Adipocyte (in vitro differentiated cells): ENCODE results near the gene ABCC11.

Experiments used
- DNase-seq: peaks from one replicate; pipeline ENCODE4 v3.0.0-alpha.2; 2015; ENCODE audit warnings: low read depth
- H3K27me3 ChIP-seq: replicated peaks from 2 replicates; pipeline ENCODE4 v1.7.0; 2013; ENCODE audit warnings: mild to moderate bottlenecking, low read length, moderate library complexity; ENCODE audit not compliant: control insufficient read depth, insufficient read depth
- H3K36me3 ChIP-seq: 2 replicates; pipeline ENCODE4 v1.7.0; 2013; ENCODE audit warnings: low read length, mild to moderate bottlenecking, moderate library complexity; ENCODE audit not compliant: control insufficient read depth, insufficient read depth, severe bottlenecking
- H3K4me1 ChIP-seq: 2 replicates; pipeline ENCODE4 v1.7.0; 2013; ENCODE audit warnings: mild to moderate bottlenecking, low read length, moderate library complexity; ENCODE audit not compliant: control insufficient read depth, insufficient read depth
- H3K4me3 ChIP-seq: 2 replicates; pipeline ENCODE4 v1.7.0; 2013; ENCODE audit warnings: mild to moderate bottlenecking, low read length, moderate library complexity
- H3K9ac ChIP-seq: 2 replicates; pipeline ENCODE4 v1.7.0; 2013; ENCODE audit warnings: mild to moderate bottlenecking, low read length, moderate library complexity
- H3K9me3 ChIP-seq: 2 replicates; pipeline ENCODE4 v1.7.0; 2013; ENCODE audit warnings: mild to moderate bottlenecking, low read length, moderate library complexity; ENCODE audit not compliant: control insufficient read depth

The ABCC11 gene

GRCh38 chr16:48223490-48223889 is 23.8 kb downstream of the ABCC11 start:
- no peaks in the 10 kb centered on the region for H3K36me3 ChIP-seq
- no peaks in the 10 kb centered on the region for H3K9me3 ChIP-seq
- no peak for DNase-seq
- H3K4me3 ChIP-seq = no peak overlapping the region
- no peaks in the 10 kb centered on the region for H3K4me1 ChIP-seq
- no peak overlapping the region for H3K9ac ChIP-seq
- no peaks in the 10 kb centered on the region for H3K27me3 ChIP-seq

GRCh38 chr16:48220891-48221290 is 26.4 kb downstream of the ABCC11 start:
- no peak for DNase-seq
- Histone ChIP-seq H3K36me3 (no peaks in the 10 kb centered on the region), H3K27me3 (no peaks in the 10 kb centered on the region), H3K4me1 (peaks cover 10% of the 10 kb centered on the region), H3K9me3 (no peaks in the 10 kb centered on the region), H3K9ac (no peak overlapping the region), H3K4me3 (no peak overlapping the region)

- peaks cover 14% of the 10 kb centered on the region for H3K27me3 ChIP-seq
- H3K9me3 ChIP-seq = no peaks in the 10 kb centered on the region
- no peak overlapping the region for H3K9ac ChIP-seq
- no peak for DNase-seq
- no peaks in the 10 kb centered on the region for H3K36me3 ChIP-seq
- H3K4me3 ChIP-seq = no peak overlapping the region
- H3K4me1 ChIP-seq = peaks cover 10% of the 10 kb centered on the region
These were observed 28.9 kb downstream of the ABCC11 start for GRCh38 chr16:48218473-48218872.

DNA sequence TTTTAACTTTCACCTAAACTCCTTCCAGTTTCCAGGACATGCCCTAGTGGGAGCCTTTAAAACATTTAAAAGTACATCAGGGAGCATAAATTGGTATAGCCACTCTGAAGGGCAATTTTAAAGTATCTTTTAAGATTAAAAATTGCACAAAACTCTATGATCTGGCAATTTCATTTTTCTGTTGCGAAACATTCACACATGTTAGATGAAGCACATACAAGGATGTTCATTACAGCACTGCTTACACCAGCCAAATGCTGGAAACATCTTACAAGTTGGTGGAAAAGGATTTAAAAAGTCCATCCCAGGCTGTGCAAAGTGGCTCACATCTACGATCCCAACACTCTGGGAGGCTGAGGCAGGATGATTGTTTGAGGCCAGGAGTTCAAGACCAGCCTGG is 29.6 kb downstream of the ABCC11 start:
- Histone ChIP-seq H3K9me3 (no peaks in the 10 kb centered on the region), H3K27me3 (peaks cover 14% of the 10 kb centered on the region), H3K4me3 (no peak overlapping the region), H3K36me3 (no peaks in the 10 kb centered on the region), H3K9ac (peak overlapping the region; percentile 57), H3K4me1 (peaks cover 10% of the 10 kb centered on the region)
- peak; percentile 13 for DNase-seq

GRCh38 chr16:48215738-48216137 is 31.6 kb downstream of the ABCC11 start:
- Histone ChIP-seq H3K27me3 (peaks cover 14% of the 10 kb centered on the region), H3K9ac (no peak overlapping the region), H3K9me3 (no peaks in the 10 kb centered on the region), H3K4me1 (peaks cover 10% of the 10 kb centered on the region), H3K36me3 (no peaks in the 10 kb centered on the region), H3K4me3 (no peak overlapping the region)
- no peak for DNase-seq

DNA sequence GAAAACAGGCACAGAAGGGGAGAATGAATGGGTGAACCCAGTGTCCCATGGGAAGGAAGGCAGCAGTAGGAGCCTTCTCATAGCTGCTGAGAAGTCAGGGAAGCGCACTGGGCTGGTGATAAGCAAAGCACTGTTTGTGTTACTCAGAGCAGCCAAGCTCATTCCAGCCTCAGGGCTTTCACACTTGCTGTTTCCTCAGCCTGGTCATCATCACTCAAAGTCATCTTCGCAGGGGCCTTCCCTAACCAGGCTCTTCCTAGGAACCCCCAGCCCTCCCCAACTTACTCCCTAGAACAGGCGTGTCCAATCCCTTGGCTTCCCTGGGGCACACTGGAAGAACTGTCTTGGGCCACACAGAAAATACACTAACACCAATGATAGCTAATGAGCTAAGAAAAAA is 35.3 kb downstream of the ABCC11 start:
- Histone ChIP-seq H3K4me3 (no peak overlapping the region), H3K9me3 (no peaks in the 10 kb centered on the region), H3K27me3 (peaks cover 27% of the 10 kb centered on the region), H3K36me3 (no peaks in the 10 kb centered on the region), H3K9ac (no peak overlapping the region), H3K4me1 (peaks cover 1% of the 10 kb centered on the region)
- no peak for DNase-seq

GRCh38 chr16:48210747-48211146 is 36.6 kb downstream of the ABCC11 start:
- H3K4me3 ChIP-seq = no peak overlapping the region
- no peak for DNase-seq
- H3K9me3 ChIP-seq = no peaks in the 10 kb centered on the region
- no peaks in the 10 kb centered on the region for H3K36me3 ChIP-seq
- H3K27me3 ChIP-seq = peaks cover 27% of the 10 kb centered on the region
- peaks cover 10% of the 10 kb centered on the region for H3K4me1 ChIP-seq
- H3K9ac ChIP-seq = no peak overlapping the region

GRCh38 chr16:48206594-48207242 is 40.6 kb downstream of the ABCC11 start:
- DNase-seq = no peak
- H3K27me3 ChIP-seq = peaks cover 17% of the 10 kb centered on the region
- H3K36me3 ChIP-seq = no peaks in the 10 kb centered on the region
- H3K4me1 ChIP-seq = peaks cover 10% of the 10 kb centered on the region
- no peak overlapping the region for H3K4me3 ChIP-seq
- H3K9ac ChIP-seq = no peak overlapping the region
- H3K9me3 ChIP-seq = no peaks in the 10 kb centered on the region

DNA sequence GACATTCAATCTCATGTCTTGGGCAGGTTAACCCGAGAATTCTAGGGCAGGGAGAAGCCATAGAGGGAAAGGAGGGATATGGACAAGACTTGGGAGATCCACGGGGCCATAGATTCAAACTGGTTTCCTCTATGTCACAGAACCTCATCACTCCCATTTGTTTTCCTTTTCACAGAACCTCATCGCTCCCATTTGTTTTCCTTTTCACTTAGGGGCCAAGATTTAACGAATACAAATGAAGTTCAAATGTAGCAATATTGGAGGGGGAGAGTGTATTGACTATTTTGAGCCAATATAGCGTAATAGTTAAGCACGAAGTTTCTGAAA is 42.6 kb downstream of the ABCC11 start:
- no peak for DNase-seq
- peaks cover 24% of the 10 kb centered on the region for H3K27me3 ChIP-seq
- H3K9me3 ChIP-seq = no peaks in the 10 kb centered on the region

DNA sequence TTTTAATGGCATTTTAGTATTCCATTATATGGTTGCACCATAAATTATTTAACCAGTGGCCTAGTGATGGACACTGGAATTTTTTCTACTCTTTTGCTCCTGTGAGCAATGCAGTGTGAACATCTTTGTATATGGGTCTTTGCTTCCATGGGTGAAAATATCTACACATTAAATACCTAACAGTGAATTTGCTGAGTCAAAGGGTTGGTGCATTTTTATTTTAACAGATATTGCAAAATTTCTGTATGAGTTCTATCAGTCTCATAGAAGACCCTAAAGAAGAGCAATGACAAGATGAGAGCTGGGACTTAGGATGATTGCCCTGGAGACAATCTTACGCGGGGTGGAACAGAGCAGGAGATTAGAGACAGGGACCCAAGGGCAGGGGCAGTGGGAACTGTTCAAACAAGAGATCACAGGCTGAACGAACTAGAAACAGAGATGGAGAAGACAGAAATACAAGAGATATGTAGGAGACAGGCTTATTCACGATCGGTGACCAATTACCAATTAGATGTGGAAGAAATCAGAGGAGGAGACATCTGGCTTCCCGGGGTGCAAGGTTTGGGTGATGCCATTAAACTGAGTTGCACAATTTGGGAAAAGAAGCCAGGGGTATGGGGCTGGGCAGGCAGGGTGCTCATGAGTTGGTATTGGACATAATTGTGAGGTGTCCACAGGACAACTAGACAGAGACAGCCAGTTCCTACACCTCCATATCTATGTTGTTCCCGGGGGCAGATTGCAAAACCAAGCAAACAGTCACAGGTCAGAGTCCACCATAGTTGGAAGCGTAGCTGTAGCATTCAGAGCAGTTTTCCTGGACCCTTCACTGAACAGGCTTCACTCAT is 43.1 kb downstream of the ABCC11 start:
- H3K36me3 ChIP-seq = no peaks in the 10 kb centered on the region
- H3K4me3 ChIP-seq = no peak overlapping the region
- no peaks in the 10 kb centered on the region for H3K9me3 ChIP-seq
- H3K9ac ChIP-seq = no peak overlapping the region
- no peak for DNase-seq
- H3K4me1 ChIP-seq = peaks cover 10% of the 10 kb centered on the region
- peaks cover 21% of the 10 kb centered on the region for H3K27me3 ChIP-seq

More for the DNA sequence above, 42.6 kb downstream of the ABCC11 start:
- H3K9ac ChIP-seq = no peak overlapping the region
- H3K4me3 ChIP-seq = no peak overlapping the region
- H3K4me1 ChIP-seq = peaks cover 10% of the 10 kb centered on the region
- H3K36me3 ChIP-seq = no peaks in the 10 kb centered on the region

GRCh38 chr16:48201515-48202201 is 45.7 kb downstream of the ABCC11 start:
- H3K36me3 ChIP-seq = no peaks in the 10 kb centered on the region
- DNase-seq = no peak
- no peaks in the 10 kb centered on the region for H3K9me3 ChIP-seq
- H3K4me3 ChIP-seq = no peak overlapping the region
- H3K4me1 ChIP-seq = peaks cover 5% of the 10 kb centered on the region
- no peak overlapping the region for H3K9ac ChIP-seq
- H3K27me3 ChIP-seq = peaks cover 11% of the 10 kb centered on the region
